HG02852 (cell line): Measurements from ENCODE around the gene PPP6C.
"Not testable (repeated sequence)": the region's sequence is repeated elsewhere in the genome, so short reads cannot be mapped to it uniquely, and the experiment has no call there.

Experiments
- ATAC-seq: cut with Tn5 transposase; IDR thresholded peaks from one replicate; pipeline ENCODE4 v1.9.1; 2021; ENCODE audit warnings: mild to moderate bottlenecking, moderate library complexity; ENCODE audit not compliant: unreplicated experiment

The PPP6C gene

DNA sequence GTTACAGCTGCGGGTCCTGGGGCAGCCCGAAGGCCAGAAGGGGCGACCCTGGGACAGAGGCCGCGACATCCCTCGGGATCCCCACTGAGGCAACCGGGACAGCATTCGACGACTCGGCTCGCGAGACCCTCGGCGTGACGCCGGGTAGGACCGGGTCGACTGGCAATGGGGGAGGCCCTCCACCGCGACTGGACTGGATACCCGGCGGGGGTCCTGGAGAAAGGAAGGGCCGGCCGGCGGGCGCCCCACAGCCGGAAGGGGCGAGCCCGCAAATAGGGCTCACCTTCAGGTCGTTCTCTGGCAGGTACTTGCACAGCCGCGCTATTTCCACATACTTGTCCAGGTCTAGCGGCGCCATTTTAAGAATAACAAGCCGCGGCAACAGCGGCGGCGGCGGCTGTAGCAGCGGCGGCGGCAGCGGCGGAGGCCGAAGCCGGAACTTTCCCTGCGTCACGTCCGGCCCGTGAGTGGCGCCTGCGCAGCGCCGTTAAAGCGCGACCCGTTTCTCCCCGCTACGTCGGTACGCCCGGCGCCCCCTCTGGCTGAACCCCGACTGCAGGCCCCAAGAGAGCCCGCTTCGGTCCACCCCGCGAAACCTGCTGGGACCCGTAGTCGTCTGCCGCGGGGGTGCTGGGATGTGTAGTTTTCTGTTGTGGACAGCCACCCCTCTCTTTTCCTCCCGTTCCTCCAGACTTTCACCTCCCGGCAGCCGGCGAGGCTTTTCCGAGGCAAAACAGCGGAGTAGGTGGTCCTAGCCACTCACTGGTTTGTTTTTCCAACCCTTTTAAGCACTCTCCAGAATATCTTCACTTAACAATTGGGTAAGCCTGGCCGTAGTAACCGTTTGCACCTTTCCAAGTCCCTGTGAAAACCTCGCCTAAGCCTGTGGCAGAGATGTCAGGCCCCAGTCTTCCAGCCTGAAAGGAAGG is at the start of gene PPP6C:
TSS of gene PPP6C (minus strand) at position 443 of the 929 bp plus-strand sequence. CDS start at position 358, 85 bp downstream.
- ATAC-seq = peak; percentile 96

DNA sequence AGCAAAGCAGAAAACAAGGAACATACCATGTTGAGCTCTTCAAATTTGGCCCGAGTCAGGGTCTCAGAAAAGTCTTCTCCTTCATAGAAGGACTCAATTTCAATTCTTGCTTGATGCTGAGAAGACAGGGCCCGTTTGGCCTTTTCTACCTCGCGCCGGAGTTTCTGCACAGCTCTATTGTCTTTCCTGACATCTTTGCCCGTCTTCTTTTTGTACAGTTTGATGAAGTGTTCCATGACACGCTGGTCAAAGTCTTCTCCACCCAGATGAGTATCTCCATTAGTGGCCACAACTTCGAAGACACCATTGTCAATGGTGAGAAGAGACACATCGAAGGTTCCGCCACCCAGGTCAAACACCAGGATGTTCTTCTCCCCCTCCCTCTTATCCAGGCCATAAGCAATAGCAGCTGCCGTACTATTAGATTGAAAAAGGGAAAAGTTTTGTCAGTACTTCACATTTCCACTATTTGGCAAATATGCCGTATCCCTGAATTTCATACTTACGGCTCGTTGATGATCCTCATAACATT is 49.4 kb upstream of the PPP6C start:
- no peak for ATAC-seq

DNA sequence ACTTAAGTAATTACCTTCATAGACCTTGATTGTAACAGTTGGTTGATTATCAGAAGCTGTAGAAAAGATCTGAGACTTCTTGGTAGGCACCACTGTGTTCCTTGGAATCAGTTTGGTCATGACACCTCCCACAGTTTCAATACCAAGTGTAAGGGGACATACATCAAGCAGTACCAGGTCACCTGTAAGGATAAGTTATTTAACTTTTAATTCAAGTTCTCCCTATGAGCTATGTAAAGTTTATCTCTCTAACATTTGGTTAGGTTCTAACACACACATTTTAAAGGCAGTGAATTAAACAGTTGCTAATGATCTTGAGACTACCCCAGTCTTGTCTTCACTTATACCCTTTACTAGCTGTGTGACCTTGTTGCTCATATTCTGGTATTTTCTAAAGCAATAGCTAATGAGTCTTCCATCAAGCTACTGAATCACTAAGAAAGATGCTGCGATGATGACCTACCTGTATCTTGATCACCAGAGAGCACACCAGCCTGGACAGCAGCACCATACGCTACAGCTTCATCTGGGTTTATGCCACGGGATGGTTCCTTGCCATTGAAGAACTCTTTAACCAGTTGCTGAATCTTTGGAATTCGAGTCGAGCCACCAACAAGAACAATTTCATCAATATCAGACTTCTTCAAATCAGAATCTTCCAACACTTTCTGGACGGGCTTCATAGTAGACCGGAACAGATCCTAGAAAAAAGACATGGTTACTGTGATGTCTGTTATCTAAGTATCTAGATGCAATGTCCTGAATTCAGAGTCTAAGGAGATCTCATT is 48.7 kb upstream of the PPP6C start:
- no peak for ATAC-seq

DNA sequence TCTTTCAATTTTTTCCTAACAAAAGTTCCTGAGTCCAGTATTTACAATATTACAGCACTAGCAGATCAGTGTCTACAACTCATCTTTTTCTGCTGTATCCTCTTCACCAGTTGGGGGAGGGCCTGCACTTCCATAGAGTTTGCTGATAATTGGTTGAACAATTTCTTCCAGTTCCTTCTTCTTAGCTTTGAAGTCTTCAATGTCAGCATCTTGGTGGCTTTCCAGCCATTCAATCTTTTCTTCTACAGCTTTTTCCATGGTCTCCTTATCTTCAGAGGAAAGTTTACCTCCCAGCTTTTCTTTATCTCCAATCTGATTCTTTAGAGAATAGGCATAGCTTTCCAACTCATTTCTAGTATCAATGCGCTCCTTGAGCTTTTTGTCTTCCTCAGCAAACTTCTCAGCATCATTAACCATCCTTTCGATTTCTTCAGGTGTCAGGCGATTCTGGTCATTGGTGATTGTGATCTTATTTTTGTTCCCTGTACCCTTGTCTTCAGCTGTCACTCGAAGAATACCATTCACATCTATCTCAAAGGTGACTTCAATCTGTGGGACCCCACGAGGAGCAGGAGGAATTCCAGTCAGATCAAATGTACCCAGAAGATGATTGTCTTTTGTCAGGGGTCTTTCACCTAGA is 47.0 kb upstream of the PPP6C start:
- ATAC-seq = not testable (repeated sequence)

DNA sequence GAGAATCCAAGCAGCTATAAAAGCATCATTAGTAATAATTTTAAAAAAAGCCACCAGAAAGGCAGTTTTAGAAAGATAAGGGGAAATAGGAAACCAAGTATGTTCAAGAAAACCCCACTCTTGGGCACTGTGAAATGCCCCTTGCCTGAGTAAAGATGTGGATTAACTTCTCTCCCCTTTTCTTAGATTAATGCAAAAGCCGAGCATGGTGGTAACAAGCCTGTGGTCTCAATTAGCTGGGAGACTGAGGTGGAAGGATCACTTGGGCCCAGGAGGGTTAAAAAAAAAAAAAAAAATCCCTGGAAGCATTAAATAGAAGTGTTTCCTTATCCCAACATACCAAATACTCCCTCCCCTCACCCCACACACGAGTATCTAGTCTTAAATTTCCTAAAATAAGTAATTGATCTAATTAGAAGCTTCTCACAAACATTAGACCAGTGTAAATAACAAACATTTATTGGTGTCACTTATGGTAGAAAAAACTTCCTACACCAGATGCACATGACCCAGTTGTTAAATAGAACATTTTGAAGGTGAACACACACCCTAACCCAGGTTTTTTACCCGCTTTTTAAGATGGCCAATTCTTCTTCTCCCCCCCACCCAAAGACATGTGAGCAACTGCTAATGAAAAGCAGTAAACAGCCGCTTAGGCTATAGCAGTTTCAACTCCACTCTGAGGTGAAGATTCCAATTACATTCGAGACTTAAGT is 46.4 kb upstream of the PPP6C start:
- no peak for ATAC-seq

DNA sequence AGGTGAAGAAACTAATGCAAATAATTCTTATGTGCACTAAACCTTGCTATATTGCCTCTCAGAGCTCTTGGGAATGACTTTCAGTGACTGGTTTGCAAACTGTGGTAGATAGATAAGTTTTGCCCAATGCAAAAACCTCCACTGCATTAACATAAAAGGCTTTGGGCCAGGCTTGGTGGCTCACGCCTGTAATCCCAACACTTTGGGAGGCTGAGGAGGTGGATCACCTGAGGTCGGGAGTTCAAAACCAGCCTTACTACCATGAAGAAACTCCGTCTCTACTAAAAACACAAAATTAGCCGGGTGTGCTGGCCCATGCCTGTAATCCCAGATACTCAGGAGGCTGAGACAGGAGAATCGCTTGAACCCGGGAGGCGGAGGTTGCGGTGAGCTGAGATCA is 44.5 kb upstream of the PPP6C start:
- ATAC-seq = not testable (repeated sequence)

DNA sequence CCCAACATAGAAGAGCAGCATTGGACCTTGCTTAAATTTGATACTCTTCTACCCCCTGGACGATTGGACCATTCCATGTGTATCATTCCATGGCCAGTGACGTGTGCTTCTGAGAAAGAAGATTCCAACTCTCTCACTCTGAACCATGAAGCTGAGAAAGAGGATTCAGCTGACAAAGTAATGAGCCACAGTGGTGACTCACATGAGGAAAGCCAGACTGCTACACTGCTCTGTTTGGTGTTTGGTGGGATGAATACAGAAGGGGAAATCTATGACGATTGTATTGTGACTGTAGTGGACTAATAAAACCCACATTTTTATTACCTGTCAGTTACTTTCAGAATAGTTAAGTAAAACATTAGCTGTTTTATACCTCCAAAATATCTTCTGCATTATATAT is 44.1 kb upstream of the PPP6C start:
- no peak for ATAC-seq

DNA sequence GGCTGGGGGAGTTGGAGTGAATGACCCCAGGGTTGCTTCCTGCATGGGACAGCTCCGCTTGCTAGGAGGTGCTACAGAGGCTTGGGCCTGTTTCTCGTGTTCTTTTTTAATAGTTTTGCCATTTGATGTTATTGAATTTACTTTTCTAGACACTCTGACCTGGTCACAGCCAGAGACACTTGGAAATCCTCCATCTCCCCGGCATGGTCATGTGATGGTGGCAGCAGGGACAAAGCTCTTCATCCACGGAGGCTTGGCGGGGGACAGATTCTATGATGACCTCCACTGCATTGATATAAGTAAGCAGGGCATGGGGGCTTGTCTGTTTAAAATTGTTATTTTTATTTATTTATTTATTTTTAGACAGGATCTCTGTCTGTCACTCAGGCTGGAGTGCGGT is 38.2 kb upstream of the PPP6C start:
- no peak for ATAC-seq

DNA sequence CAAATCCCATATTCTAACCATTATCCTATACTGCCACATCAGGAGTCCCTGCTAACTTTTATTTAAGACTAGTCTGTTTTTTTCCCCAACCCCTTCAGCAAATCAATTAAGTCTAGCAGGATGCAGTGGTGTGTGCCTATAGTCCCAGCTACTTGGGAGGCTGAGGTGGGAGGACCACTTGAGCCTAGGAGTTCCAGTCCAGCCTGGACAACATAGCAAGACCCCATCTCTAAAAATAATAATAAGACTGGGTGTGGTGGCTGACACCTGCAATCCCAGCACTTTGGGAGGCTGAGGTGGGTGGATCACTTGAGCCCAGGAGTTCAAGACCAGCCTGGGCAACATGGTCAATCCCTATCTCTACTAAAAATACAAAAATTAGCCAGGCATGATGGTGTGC is 35.3 kb upstream of the PPP6C start:
- ATAC-seq = not testable (repeated sequence)

DNA sequence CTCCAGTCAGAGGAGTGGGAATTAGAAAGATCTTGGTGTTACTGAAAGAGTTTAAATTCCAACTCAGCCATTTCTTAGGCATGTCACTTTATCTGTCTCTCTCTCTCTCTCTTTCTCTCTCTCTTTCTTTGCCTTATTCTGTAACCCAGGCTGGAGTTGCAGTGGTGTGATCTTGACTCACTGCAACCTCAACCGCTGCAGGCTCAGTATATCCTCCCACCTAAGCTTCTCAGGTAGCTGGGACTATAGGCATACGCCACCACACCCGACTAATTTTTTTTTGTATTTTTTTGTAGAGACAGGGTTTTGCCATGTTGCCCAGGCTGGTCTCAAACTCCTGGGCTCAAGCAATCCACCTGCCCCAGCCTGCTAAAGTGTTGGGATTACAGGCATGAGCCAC is 29.0 kb upstream of the PPP6C start:
- ATAC-seq = no peak

DNA sequence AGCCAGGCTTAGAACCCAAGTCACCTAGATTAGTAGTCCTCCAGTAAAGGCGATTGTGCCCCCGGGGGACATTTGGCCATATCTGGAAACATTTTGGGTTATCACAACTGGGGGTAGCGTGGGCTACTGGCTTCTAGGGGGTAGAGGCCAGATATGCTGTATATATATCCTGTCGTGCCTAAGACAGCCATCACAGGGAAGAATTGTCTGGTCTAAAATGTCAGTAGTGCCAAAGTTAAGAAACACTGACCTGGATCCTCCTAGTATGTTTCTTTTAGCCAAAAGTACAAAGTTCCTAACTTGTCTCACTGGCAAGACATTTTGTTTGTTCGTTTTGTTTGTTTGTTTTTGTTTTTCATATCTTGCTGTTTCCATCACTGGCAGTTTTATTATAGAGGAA is 24.6 kb upstream of the PPP6C start:
- no peak for ATAC-seq

DNA sequence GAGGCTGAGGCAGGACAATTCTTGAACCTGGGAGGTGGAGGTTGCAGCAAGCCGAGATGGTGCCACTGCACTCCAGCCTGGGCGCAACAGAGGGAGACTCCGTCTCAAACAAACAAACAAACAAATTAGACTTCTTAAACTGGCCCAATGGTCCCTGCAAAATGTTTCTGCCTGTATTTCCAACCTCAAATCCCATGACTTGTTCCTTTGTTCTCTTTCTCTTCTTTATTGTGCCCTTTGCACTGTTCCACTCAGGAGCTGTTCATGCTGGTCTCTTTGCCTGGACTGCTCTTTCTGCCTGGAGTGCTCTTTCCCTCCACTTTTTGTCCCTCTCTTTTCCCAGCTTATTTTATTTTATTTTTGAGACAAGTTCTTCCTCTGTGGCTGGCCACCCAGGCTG is 14.9 kb upstream of the PPP6C start:
- no peak for ATAC-seq

DNA sequence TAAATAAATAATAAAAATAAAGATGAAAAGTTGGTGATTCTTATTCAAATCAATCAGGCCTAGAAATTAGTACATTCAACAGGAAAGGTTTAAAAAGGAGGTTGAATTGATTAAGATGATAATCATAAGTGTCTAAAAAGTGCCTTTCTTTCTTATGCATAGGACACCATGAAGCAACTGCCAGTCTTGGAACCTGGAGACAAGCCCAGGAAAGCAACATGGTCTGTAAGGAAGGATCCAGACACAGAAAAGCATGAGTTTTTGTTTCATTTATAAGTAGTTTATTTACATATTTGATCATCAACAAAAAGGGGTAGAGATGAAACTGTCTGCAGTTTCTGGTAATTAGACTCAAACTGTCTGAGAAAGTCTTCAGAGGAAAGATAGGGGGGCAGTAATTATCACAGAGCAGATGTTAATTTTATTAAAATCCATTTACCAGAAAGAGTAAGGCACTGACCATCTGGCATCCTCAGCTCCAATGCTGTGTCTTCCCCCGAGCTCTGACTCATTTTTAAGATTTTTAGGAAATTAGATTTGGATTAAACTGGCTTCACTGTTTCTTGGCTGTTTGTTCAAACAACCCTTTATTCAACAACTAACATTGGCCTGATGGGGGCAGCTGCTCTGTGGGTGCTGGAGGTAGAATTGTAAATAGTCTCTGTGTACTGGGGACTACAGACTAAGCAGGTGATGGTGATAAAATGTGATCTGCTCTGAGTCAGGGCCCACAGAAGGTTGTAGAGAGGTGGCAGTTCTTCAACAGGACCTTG is 13.4 kb upstream of the PPP6C start:
- ATAC-seq = no peak

DNA sequence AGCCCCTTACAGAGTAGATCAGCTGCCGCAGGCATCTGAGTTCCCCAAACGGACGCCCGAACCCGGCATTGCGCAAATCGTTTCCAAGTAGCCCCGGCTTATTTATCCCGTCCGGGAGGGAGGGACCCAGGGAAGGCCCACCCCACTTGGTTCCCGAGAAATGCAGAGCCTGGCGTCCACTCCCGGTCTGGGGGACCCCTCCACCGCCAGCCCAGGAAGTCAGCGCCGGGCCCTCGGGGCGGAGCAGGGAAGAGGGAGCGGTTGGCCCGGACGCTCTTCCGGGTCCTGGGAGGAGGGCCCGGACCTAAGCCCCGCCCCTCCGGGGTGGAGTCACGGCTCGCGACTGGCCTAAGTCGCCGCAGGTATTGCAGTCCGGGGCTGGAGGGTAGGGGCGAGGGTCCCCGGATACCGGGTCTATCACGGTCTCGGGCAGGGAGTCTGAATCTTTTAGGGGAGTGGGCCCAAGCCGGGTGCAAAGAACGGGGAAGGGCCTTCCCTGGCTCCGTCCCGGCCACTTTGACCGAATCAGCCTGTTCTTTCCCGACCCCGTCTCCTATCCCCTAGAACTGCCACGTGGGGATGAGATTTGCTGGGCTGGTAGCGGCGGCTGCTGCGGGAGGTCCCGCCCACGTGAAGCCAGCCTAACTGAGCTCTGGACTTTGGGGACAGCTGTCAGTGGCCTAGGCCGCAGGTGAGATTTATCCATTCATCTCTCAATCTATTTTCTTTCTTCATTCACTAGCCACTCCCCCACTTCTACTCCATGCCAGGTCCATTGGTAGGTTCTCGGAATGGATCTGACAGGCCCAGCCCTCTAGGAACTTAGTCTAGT is 10.8 kb upstream of the PPP6C start, which contains the start of gene RABEPK:
TSS of gene RABEPK (plus strand) at position 327 of the 832 bp plus-strand sequence. CDS start 2,472 bp downstream, outside the sequence.
- peak; percentile 98 for ATAC-seq

DNA sequence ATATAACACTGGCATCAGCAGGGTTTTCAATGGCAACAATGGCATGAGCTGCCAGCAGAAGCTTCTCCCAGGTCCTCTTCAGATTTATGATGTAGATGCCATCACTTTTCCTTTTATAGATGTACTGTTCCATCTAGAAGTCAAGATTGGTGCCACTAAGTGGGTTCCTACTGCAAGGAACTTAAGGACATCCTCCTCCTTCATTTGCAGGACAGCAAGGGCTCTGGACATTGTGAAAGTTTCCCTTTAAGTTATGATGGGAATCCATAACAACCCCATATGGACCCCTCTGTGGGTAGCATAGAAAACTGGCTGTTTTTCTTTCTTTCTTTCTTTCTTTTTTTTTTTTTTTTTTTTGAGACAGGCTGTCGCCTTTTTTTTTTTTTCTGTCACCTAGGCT is 6.0 kb upstream of the PPP6C start:
- not testable (repeated sequence) for ATAC-seq

DNA sequence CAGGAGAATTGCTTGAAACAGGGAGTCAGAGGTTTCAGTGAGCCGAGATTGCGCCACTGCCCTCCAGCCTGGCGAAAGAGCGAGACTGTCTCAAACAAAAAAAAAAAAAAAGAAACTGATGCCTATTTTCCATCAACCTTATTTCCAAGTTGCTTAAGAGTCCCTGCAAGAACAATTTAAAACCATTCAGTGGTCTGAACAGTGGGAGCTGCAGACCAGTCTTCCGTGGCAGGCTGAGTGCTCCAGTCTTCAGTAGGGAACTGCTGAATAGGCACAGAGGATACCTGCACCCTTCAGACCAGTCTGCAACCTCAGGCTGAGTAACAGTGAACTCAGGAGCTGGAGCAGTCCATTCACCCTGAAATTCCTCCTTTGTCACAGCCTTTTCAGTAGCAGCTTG is 4.9 kb upstream of the PPP6C start:
- ATAC-seq = not testable (repeated sequence)

DNA sequence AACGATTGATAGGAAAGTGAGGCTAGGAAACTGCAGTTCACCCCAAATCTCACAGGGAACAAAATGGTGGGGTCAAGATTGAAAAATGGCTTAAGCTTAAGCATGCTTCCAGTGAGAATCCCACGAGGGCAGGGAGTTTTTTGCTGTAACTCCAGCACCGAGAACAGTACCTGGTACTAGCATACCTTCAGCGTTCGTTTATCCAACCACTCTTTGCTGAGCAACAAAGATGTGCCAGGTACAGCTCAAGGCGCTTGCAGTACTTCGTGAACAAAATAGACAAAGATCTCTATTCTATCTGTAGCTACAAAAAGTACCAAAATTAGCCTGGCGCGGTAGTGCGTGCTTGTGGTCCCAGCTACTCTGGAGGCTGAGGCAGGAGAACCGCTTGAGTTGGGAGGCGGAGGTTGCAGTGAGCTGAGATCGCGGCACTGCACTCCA is 778 bp upstream of the PPP6C start:
- ATAC-seq = no peak

DNA sequence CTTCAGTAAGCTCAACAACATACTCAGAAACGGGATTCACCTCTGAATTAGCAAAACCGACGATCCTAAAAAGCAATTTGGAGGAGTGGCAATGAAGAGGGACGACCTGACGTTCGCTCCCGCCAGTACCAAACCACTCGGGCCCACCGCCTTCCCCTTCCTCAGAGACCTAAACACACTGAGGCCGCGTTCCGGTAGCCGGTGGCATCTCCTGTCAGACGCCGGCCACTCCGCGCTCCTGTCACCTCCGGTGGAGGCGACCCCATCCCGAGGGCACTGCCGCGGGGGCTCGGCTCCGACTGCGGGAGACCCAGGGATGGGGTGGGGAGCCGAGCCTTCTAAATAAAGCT is 617 bp downstream of the PPP6C start:
- peak; percentile 13 for ATAC-seq

DNA sequence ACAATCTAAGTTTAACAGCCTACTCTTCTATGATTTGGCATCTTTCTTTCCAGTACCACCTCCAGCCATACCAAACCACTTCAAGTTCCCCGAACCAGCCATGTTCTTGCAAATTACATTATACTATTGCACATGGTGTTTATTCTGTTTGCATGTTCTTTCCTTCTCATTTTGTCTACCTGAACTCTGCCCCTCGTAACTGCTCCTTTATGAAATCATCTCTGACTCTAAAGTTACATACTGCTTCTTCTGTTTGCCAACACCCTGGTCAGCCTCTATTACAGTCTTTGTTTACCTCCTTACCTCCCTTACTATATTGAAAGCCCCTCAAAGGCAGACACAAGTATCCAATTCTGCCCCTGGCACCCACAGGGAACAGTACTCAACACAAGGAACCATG is 6.0 kb downstream of the PPP6C start:
- ATAC-seq = no peak
